WI38 (cell line): Measurements from ENCODE around the gene SNURF.
"Not testable (repeated sequence)": the region's sequence is repeated elsewhere in the genome, so short reads cannot be mapped to it uniquely, and the experiment has no call there.

ENCODE experiments used
- H3K4me3 ChIP-seq: 2 replicates; pipeline ENCODE4 v1.5.1; 2011; ENCODE audit warnings: low read depth, mild to moderate bottlenecking, control low read depth, low read length
- TF ChIP-seq, protein P1 (sequence below): IDR thresholded peaks from 2 replicates; pipeline ENCODE4 v1.5.1; 2012; ENCODE audit warnings: low read depth, mild to moderate bottlenecking, control low read depth, low read length

The SNURF gene, protein sequence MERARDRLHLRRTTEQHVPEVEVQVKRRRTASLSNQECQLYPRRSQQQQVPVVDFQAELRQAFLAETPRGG

DNA sequence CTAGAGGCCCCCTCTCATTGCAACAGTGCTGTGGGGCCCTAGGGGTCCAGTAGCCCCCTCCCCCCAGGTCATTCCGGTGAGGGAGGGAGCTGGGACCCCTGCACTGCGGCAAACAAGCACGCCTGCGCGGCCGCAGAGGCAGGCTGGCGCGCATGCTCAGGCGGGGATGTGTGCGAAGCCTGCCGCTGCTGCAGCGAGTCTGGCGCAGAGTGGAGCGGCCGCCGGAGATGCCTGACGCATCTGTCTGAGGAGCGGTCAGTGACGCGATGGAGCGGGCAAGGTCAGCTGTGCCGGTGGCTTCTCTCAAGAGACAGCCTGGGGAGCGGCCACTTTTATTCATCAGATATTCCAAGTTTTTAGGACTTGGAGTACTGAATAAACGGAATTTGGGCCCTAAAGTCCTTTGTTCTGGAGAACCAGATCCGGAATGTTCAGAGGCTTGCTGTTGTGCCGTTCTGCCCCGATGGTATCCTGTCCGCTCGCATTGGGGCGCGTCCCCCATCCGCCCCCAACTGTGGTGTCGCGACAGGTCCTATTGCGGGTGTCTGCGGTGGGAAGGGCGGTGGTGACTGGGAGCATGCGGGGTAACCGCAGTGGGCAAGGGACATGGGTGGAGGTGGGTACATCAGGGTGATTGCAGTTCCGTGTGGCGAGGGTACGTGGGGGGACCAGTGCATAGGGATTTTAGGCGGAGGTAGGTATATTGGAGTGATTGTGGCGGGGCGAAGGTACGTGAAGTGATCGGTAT, at the start of gene SNURF, which contains the start of gene SNRPN:
SNURF (plus strand) TSS at position 205 of the 748 bp plus-strand sequence; CDS start at position 267, 62 bp downstream.
SNRPN (plus strand) TSS at position 205 of the 748 bp plus-strand sequence. CDS start 19,467 bp downstream, outside the sequence.
- peak within 1 kb of the TSS; percentile 86 for H3K4me3 ChIP-seq
- TF ChIP-seq, protein P1, sequence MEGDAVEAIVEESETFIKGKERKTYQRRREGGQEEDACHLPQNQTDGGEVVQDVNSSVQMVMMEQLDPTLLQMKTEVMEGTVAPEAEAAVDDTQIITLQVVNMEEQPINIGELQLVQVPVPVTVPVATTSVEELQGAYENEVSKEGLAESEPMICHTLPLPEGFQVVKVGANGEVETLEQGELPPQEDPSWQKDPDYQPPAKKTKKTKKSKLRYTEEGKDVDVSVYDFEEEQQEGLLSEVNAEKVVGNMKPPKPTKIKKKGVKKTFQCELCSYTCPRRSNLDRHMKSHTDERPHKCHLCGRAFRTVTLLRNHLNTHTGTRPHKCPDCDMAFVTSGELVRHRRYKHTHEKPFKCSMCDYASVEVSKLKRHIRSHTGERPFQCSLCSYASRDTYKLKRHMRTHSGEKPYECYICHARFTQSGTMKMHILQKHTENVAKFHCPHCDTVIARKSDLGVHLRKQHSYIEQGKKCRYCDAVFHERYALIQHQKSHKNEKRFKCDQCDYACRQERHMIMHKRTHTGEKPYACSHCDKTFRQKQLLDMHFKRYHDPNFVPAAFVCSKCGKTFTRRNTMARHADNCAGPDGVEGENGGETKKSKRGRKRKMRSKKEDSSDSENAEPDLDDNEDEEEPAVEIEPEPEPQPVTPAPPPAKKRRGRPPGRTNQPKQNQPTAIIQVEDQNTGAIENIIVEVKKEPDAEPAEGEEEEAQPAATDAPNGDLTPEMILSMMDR: no peak

DNA sequence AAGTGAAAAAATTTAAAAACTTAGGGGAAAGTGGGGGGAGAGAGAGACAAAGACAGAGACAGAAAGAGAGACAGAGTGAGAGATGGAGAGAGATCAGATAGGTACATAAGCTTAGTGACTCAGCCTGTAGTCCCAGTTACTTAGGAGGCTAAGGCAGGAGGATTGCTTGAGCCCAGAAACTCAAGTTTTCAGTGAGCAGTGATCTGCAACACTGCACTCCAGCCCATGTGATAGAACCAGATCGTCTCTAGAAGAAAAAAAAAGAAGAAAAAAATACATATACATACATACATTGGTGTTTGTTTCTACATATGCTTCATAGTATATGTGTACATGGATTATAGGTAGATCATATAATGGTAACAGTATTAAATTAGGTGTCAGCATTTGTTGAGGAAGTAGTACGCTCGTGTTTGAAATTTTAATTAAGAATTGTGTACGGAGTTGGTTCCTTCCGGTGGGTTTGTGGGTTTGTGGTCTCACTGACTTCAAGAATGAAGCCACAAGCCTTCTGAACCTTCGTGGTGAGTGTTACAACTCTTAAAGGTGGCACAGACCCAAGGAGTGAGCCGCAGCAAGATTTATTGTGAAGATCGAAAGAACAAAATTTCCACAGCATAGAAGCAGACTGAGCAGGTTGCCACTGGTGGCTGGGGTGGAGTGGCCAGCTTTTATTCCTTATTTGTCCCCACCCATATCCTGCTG, 38.3 kb upstream of the SNURF start:
- TF ChIP-seq, protein P1: no peak
- H3K4me3 ChIP-seq: no peak overlapping the region

GRCh38 chr15:24917431-24917830, 37.4 kb upstream of the SNURF start:
- TF ChIP-seq, protein P1: no peak
- H3K4me3 ChIP-seq: no peak overlapping the region

- no peak overlapping the region for H3K4me3 ChIP-seq
- TF ChIP-seq, protein P1: no peak
These were observed 35.3 kb upstream of the SNURF start for GRCh38 chr15:24919446-24919845.

- not testable (repeated sequence) for H3K4me3 ChIP-seq
These were observed 32.0 kb upstream of the SNURF start for GRCh38 chr15:24922781-24923180.

DNA sequence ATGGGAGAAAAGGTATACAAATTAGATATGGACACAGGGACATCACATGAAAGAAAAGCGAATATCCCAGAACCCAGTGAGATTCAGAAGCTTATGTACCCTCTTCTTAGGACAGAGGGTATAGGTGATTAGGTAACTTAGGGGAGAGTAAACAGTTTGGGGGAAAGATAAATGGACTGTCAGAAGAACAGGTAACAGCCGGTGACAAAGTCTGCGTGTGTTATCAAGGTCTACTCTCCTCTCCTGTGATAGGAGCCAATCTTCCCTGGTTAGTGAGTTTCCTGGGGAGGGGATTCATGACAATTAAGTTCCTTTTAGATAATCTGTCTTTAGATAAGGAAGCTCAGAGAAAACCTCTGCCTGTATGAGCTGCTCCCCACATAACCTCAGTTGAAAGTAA, 30.6 kb upstream of the SNURF start:
- no peak overlapping the region for H3K4me3 ChIP-seq
- TF ChIP-seq, protein P1: no peak

DNA sequence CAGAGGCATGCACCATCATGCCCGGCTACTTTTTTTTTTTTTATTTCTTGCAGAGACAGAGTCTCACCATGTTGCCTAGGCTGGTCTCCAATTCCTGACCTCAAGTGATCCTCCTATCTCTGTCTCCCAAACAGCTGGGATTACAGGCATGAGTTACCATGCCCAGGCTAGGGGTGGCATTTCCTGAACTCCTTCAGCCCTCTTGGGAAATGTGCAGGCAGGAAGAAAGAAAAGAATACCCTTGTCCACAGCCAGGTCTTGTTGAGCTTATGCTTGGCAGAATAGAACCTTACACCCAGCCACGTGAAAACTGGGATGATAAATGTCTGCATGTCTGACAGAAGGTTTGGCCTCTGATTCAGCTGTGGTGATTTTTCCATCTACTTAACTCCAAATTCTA, 30.2 kb upstream of the SNURF start:
- TF ChIP-seq, protein P1: no peak
- no peak overlapping the region for H3K4me3 ChIP-seq

GRCh38 chr15:24931874-24932732, 22.7 kb upstream of the SNURF start:
- H3K4me3 ChIP-seq: not testable (repeated sequence)
